T-helper 1 cell (primary cell): Measurements from ENCODE around the gene CAMP.
"Not testable (repeated sequence)": the region's sequence is repeated elsewhere in the genome, so short reads cannot be mapped to it uniquely, and the experiment has no call there.

ENCODE experiments used
- DNase-seq, 5 donors: peaks; one replicate each; pipeline ENCODE4 v3.0.0-alpha.2; 2012 to 2020
- total RNA-seq, 4 donors: gene quantifications; one replicate each; lab custom pipeline; 2026; lab: John Stamatoyannopoulos, UW

CAMP gene, protein sequence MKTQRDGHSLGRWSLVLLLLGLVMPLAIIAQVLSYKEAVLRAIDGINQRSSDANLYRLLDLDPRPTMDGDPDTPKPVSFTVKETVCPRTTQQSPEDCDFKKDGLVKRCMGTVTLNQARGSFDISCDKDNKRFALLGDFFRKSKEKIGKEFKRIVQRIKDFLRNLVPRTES
- 0 reads per million in 4 donors for total RNA-seq

DNA sequence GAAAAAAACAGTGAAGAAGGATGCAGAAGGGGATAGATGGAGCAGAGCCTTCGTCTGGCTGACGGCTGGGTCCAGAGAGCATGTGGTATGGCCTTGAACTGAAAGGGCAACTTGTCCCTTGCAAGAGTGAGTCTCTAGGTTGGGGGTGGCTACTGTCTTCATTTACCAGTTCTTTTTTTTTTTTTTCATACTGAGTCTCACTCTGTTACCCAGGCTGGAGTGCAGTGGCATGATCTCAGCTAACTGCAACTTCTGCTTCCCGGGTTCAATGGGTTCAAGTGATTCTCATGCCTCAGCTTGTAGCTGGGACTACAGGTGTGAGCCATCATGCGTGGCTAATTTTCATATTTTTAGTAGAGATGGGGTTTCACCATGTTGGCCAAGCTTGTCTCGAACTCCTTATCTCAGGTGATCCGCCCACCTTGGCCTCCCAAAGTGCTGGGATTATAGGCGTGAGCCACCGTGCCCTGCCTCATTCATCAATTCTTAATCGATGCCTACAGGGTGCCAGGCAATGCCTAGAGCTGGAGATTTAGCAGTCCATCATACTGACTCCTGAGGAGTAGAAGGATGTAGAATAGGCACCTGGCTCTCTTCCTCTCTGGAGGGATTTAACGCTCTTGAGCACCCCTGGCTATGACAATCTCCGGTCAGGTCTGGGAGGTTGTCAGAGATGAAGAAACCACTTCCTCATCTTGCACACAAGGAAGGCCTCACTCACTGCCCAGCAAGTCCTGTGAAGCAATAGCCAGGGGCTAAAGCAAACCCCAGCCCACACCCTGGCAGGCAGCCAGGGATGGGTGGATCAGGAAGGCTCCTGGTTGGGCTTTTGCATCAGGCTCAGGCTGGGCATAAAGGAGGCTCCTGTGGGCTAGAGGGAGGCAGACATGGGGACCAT, at the start of gene CAMP:
TSS of gene CAMP (plus strand) at position 880 of the 898 bp plus-strand sequence. CDS start at position 897, 17 bp downstream.
- no peak for DNase-seq

DNA sequence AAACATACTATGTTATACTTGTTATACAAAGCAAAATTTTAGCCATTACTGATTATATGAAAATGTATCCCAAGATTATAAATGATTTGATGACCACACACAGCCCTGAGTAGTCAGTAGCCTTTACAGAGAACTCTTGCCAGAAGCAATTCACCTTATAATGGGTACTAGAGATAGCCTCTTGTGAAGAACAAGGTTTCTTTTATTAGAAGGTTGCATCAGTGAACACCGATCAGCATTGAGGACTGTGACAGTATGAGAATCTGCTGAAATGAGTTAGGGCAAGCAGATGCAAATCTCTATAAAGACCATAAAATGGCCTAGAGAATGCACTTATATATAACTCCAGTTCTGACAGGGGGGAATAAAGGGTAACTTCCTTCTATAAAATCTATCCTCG, 45.2 kb upstream of the CAMP start:
- no peak for DNase-seq

DNA sequence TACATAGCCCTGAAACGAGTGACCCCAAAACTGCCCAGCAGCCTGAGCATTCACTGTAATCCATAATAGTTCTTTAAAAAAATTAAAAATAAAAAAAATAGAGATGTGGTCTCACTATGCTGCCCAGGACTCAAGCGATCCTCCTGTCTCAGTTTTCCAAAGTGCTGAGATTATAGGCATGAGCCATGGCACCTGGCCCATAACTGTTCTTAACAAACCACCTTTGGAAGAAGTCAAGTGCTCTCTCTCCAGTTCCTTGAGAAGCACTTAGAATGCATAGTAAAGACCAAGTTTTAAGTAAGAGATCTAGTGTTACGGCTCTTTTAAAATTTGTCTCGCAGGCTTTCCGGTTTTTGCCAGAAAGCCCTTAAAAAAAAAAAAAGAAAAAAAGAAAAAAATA, 43.3 kb upstream of the CAMP start:
- no peak for DNase-seq

DNA sequence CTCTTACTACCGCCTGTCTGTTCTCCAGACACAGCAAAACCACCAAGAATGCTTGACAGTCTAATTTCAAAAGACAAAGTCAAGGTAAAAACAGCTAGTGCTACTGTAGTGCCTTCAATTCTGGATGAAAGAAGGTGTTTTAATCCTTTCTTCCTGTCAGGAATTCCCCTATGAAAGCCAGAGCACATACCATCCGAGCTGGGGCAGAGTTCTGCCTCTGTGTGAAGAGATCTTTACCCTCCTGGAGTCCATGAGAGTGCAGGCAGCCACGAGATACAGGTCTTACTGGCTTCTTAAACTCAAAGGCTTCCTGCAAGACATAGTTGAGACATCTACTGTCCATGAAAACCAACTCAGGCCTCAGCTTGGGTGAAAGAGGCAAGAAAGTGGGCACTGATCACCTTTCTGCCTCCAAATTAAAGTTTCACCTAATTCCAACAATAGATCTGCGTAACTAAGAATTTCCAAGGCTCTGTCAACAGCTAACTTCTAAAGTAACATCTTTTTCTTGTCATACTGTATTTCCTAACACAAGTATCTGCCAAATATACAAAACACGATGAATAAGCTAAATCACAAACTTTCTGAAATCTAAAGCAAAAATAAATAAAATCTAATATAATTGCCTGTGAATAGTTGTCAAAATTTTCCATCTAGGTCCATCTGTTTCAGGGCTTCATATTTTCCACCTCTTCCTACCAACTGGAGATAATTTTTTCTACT, 42.6 kb upstream of the CAMP start:
- DNase-seq, result no peak

DNA sequence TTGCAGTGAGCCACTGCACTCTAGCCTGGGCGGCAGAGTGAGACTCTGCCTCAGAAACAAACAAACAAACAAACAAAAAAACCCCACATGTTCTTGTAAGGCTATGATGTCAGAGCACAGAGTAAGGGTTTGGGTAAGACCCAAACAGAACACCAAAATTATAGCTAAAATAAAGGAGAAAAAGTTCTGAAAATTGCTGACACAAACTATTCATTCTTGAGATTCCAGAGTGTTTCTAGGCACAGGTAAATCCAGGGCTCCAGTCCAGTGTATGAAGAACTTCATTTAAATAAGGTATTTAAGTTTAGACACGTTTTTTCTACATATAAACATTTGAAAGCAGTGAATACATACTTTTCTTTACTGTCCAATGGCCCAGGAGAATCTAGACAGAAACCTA, 39.0 kb upstream of the CAMP start:
- DNase-seq, result no peak

DNA sequence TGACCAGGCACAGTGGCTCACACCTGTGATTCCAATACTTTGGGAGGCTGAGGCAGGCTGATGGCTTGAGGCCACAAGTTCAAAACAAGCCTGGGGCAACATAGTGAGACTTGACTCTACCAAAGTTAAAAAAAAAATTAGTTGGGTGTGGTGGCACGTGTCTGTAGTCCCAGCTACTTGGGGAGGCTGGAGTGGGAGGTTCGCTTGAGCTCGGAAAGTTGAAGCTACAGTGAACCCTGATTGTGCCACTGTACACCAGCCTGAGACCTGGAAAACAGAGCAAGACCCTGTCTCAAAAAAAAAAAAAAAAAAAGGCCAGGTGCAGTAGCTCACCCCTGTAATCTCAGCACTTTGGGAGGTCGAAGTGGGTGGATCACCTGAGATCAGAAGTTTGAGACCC, 38.2 kb upstream of the CAMP start:
- DNase-seq, result no peak

DNA sequence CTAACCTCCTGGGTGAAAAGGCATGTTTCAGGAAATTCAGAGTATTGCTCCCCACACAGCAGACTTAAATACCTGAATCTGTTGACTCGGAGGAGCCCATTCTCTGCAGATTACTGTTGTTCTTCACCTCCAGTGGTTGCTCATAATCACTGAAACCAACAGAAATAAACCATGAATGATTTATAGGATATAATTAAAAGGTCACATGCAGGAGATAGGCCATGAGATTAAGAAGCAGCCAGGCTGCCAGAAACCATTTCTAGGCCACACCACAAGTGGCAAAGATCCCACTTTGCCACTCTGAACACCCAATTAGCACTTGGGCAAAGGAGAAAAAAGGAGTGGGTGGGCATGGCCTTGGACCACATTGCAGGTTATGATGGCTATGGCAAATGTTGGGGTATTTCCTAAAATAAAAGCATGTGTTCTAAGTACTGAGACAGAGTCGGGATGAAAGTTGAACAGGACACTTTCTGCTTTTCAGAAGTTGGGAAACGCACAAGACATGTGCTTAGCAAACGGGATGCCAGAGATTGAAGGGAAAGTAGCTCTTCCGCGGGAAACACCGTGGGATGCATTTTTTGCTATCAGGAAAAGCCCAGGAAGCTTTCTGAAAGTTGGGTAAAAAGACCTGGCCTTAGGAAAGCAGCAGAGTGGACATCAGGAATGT, 36.5 kb upstream of the CAMP start:
- no peak for DNase-seq

DNA sequence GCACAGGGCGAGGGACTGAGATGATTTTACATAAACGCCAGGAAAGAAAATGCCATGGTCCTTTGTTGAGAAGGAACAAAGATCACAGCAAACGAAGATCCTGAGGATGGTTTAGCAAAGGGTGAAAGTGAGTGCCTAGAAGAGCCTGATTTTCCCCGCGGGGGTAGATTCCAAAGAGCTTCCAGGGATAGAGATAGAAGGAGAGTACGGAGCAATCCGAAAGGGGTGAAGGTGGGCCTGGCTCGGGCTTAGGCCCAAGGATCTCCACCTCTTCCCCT, 36.1 kb upstream of the CAMP start:
- DNase-seq, result no peak

DNA sequence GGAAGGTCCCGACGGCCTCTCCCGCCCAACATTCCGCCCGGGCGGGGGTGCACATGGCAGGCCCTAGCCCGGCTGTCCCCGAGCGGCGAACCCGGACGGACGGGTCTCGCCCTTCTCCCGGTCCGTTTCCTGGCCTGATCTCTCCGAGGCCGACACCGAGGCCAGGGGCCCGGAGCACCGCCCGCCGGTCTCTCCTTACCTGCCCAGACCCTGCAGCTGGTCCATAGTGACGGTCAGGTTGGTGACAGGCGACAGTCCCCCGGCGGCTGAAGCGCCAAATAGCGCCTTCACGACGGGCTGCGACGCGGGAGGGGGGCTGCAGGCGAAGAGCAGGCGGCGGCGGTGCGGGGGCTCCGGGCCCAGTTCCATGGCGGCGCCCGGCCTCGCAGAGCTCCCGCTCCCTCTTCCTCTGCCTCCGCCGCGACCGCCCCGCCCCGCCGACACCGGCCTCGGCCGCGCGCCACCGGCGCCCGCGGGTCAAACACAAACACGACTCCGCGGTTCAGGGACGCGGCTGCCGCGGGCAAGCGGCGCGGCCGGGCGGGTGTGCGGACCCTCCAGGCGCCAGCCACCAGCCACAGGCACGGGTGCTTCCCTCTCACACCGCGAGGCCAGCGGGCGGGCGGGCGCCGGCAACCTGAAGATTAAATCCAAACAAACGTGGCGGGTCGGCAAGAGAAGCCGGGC, 35.6 kb upstream of the CAMP start:
- DNase-seq, result peak in 2 of 5 donors; percentile 6 to 21

DNA sequence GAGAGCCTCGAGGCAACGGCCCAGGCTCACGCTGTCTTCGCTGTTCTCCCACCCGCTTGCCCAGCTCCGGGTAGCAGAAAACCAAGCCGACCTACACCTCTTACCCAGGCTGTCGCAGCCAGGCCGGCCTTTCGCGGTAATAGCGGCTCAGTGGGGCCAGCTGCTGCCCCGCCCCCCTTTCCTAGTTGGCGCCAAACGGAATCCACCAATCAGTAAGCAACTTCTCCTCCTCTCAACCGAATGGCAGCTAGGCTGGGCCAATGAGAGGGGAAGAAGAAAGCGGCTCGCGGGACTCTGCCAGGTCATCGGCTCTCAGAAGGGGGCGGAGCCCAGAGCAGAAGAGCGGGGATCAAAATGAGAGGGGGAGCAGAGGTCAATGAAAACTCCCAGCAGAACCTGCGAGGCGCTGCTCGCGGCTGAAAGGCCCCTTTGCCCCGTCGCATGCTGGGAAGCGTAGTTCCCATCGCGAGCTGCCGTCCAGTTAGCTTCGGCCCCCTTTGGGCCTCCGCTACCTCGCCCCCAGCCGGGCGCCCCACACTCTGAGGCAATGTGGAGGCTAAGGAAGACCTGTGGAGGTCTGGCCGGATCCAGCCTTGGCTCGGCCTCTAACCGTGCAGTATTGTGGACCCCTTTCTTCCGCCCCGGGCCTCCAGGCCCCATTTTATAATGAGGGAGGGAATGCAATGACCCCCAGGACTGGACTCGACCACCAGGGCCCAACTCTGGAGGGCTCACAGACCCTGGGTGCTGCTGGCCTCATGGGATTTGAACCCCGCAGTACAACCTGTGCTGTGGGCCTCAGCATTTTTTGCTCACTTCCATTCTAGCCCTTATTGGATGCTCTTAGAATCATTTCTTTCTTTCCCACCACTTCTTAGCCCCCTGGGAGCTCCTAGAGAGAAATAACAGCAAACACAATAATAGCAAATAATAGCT, 34.8 kb upstream of the CAMP start, which contains the start of gene CDC25A:
TSS of gene CDC25A (minus strand) at position 152 of the 936 bp plus-strand sequence. CDS start 470 bp downstream, outside the sequence.
- DNase-seq, result peak; percentile 86 to 99 (median 91)

DNA sequence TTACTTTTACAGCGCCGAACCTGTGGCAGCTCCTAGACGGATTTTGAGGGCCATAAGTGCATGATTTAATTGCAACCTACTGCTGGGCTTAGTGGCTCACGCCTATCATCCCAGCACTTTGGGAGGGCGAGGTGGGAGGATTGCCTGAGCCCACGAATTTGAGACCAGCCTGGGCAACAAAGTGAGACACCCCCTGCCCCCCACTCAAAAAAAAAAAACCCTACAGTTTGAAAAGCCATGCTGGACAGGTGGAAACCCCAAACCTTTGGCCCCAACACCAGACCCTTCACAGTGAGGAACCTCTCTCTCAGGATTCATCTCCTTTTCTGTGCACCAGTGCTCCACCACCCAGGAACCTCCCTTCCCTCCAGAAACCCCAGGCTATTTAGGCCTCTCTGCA, 34.0 kb upstream of the CAMP start:
- DNase-seq, result no peak

DNA sequence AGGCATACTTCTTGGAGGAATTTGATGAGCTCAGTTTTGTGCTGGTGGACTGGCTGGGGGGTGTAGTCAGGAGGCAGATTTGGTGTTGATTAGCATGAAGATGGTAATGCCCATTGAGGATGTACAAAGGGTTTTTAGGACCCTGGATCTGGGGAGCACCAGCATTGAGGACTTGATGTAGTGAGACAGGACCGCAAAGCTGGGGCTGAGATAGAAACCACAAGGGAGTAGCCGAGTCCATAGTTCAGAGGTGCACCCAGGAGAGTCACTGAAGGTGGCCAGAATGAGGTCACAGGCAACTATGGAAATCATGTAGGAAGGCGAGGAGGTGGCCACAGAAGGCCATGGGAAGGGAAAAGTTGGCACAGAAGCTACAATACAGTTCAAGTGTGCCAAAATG, 32.4 kb upstream of the CAMP start:
- no peak for DNase-seq

DNA sequence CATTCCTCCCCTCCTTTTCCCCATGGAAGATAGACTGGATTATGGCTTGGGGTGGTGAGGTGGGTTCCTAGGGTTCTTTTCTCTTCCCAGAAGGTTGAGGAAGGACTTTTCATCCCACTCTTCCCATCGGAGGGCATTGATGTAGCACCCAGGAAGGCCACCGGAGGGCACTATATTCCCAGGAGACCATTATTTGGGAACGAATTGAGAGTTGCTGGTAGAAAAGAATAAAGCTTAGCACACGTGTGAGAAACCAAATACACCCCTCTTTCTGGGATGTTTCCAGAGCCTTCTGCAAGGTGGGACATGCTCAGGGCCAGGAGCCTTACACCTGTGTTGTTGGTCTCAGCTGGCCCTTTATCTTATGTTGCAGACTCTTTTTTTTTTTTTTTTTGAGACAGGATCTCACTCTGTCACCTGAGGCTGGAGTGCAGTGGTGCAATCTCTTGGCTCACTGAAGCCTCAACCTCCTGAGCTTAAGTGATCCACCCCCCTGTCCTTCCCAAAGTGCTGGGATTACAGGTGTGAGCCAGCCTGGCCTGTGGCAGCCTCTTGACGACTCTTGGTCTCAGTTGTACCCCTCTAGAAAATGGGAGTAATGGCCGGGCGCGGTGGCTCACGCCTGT, 28.7 kb upstream of the CAMP start:
- DNase-seq, result no peak

DNA sequence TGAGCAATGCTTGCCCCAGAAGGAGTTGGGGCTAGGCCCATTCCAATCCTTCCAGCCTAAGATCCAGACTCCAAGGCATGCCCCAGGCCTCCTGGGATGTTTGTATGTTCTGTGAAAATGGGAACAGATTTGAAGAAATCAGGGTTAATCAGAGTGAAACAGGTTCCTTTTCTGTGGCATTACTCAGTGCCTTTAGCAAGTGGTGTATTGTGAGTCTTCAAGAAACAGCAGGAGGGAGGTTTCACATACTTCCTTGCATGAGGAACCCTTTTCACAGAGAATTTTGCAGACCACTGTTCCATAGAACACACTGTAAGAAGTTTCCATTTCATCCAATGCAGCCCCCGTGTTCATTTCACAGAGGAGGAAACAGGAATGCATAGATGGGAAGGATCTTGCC, 26.7 kb upstream of the CAMP start:
- no peak for DNase-seq

DNA sequence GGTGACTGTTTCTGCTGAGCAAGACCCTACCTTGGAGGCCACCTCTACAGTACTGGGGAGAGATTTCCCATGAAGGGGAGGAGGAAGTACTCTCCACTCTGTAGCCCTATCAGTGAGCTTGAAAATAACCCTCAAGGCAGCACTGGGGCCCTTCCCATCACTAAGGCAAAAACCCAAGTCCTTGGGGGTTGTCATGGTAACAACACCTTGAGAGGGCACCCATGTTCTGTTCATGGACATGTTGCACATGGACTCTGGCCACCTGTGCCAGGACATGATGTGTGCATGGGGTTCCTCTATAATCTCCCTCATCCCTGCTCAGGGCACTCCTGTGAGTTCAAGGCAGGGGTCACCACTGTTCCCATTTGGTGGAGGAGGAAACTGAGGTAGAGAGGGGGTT, 24.2 kb upstream of the CAMP start:
- DNase-seq, result no peak

DNA sequence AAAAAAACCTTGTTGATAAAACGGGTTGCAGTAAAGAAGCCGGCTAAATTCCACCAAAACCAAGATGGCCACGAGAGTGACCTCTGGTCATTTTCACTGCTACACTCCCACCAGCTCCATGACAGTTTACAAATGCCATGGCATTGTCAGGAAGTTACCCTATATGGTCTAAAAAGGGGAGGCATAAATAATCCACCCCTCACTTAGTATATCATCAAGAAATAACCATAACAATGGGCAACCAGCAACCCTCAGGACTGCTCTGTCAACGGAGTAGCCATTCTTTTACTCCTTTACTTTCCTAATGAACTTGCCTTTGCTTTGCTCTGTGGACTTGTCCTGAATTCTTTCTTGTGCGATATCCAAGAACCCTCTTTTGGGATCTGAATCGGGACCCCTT, 20.7 kb upstream of the CAMP start:
- DNase-seq, result no peak

DNA sequence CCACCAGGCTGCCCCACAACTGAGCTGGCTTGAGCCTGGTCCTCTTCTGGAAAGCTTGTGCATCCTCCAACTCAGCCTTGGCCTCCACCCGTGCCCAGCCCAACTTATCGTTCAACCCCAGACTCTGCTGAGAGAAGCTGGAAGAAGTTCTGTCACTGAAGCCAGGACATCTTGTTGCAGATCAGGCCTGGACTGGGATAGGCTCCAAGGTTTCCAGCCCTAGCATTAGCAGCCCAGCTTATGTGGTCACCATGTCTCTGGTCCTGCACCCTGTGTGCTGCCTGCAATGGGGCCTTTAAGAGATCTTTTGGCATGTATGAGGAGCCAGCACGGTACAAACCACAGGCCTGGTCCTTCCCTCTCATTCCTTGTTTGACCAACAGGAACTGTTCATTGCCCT, 15.2 kb upstream of the CAMP start:
- no peak for DNase-seq

DNA sequence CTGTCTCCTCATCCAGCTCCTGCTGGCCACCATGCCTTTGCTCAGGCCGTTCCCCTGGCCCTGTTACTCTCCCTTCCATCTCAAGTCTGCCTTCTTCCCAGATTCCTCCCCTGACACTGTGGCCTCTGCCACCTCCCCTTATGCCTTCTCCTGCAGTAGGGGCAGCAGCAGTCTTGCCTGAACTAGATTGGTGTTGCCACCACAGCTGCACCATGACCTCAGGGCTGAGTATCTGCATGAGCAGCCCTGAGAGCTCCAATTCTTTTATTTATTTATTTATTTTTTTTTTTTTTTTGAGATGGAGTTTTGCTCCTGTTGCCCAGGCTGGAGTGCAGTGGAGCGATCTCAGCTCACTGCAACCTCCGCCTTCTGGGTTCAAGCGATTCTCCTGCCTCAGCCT, 13.8 kb upstream of the CAMP start:
- no peak for DNase-seq

DNA sequence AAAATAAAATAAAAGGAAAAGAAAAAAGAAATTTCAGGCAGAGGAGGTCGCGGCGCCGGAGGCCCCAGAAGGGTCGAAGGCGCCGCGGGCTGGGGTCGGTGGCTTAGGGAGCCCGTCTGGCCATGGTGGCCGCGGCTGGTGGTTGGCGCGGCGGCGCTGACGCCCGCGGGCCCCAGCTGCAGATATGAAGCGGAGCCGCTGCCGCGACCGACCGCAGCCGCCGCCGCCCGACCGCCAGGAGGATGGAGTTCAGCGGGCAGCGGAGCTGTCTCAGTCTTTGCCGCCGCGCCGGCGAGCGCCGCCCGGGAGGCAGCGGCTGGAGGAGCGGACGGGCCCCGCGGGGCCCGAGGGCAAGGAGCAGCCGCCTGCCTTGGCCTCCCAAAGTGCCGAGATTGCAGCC, 12.8 kb upstream of the CAMP start:
- not testable (repeated sequence) for DNase-seq

DNA sequence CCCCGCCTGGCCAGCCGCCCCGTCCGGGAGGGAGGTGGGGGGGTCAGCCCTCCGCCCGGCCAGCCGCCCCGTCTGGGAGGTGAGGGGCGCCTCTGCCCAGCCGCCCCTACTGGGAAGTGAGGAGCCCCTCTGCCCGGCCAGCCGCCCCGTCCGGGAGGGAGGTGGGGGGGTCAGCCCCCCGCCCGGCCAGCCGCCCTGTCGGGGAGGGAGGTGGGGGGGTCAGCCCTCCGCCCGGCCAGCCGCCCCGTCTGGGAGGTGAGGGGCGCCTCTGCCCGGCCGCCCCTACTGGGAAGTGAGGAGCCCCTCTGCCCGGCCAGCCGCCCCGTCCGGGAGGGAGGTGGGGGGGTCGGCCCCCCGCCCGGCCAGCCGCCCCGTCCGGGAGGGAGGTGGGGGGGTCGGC, 11.5 kb upstream of the CAMP start:
- not testable (repeated sequence) for DNase-seq

DNA sequence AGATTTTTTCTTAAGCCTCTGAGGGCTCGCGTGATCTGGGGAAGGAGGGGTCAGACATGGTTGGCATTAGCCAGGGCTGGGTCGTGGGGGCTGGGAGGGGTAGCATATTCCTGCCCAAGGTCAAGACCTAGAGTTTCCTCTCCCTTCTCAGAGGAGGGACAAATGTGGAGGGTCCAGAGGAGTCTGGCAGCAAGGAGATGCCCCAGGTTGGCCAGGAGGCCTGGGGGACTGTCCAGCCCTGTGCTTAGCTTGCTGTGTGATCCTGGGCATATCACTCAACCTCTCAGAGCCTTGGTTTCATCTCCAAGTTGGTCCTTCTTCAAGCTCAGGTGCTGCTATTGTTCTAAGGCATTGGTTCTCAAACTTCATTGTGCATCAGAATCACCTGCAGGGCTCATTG, 9.1 kb upstream of the CAMP start:
- no peak for DNase-seq
